ENCODE measurements around the gene SYNJ1.
"Not testable (repeated sequence)": the region's sequence is repeated elsewhere in the genome, so short reads cannot be mapped to it uniquely, and the experiment has no call there.

SYNJ1 gene

GRCh38 chr21:32611471-32611997 lies 116.3 kb downstream of the SYNJ1 start:
- DNase-seq: no peak

DNA sequence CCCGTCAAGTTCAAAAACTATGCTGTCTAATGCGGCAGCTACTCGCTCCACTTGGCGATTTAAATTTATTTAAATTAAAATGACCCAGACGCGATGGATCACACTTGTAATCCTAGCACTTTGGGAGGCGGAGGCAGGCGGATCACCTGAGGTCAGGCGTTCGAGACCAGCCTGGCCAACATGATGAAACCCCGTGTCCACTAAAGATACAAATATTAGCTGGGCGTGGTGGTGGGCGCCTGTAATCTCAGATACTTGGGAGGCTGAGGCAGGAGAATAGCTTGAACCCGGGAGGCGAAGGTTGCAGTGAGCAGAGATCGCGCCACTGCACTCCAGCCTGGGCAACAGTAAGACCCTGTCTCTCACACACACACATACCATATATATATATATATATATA lies 116.9 kb downstream of the SYNJ1 start:
- DNase-seq: not testable (repeated sequence)

- DNase-seq: no peak
Measured at GRCh38 chr21:32608851-32609250, 119.0 kb downstream of the SYNJ1 start.

DNA sequence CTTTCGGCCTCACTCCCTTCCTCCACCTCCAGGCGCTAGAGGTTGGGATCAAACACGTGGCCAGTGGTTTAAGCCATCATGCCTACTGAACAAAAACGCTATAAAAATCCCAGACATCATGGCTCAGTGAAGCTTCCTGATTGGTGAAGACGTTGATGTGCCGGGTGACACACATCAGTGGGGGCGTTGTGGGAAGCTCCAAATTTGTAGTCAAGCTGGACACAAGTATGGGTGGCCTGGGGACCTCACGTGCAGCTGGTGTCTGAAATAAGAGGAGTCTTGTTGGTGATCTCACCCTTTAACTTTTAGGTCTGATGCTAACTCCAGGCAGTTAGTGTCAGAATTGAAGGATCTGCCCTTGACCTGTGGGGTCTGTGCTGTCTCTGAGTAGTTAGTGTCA lies 122.3 kb downstream of the SYNJ1 start:
- DNase-seq: no peak

GRCh38 chr21:32604464-32604863 lies 123.3 kb downstream of the SYNJ1 start:
- no peak for DNase-seq

- no peak for DNase-seq
Measured at GRCh38 chr21:32603131-32603530, 124.7 kb downstream of the SYNJ1 start.

DNA sequence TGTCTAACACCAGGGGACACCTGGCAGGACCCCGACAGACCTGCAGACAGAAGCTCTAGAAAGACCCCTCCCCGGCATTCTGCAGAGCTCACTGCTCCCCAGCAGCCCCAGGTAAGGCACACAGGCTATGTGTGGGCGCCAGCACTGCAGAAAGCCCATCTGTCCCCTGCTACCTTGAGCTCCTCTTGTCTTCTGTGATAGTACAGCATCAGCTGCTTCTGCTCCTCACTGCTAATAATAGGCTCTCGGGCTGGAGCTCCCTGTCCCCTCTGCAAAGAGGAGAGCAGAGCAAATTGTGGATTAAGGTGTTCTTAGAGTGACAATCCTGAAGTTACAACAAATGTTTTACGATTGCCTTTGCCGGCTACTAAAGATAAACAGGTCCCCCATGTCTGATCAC lies 125.7 kb downstream of the SYNJ1 start:
- DNase-seq: no peak

- no peak for DNase-seq
Measured at GRCh38 chr21:32599526-32599925, 128.3 kb downstream of the SYNJ1 start.

- no peak for DNase-seq
Measured at GRCh38 chr21:32599091-32599490, 128.7 kb downstream of the SYNJ1 start.

DNA sequence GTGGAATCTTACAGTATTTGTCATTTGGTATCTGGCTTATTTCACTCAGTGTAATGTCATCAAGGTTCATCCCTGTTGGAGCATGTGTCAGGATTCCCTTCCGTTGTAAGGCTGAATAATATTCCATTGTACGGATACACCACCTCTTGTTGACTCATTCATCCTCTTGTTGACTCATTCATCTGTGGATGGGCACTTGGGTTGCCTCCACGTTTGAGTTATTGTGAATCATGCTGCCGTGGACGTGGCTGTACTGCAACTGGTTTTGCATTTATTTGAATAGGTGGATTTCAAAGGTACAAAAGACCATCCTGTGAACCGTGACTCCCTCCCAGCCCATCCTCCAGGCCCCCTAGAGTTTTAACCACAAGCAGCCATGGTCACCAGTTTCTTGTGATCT lies 130.6 kb downstream of the SYNJ1 start:
- no peak for DNase-seq

- DNase-seq: no peak
Measured at GRCh38 chr21:32595431-32595830, 132.4 kb downstream of the SYNJ1 start.

DNA sequence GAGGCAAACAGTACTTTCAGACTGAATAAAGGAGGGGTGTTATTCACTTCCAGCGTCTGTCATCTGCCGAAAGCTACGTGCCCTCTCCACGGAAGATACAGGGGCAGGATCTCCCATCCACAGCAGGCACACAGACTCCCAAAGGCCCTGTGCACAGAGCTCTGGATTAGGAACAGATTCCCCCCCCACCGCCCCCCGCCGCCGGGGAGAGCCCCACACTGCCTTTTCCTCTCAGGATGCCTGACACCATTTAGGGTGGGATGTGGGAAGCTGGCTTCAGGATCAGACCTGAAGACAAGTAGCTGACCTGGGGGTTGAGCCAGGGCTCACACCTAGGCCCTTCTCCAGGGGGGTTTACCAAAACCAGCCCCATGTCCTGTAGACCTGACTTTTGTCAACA lies 134.1 kb downstream of the SYNJ1 start:
- no peak for DNase-seq

DNA sequence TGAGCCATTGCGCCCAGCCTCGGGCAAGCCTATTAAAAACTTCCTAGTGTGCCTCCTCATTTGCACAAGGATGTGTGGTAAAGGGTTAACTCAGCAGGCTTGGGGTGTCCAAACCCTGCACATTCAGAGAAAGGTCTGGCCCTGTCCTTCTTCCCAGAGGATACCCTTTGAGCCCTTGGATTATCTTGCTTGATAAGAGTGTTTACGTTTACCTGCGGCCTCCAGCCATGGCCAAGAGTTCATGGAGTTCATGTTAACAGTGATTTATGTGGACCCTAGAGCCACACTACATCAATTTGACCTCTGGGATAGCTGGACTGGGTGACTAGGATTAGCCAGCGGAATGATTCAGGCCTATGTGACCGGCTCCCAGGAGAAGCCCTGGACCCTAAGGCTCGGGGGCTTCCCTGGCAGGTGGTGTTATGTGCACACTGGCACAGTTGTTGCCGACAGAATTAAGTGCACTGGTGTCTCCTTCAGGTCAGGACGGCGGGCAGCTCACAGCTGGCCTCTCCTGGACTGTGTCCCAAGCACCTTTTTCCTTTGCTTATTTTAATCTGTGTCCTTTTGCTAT lies 134.8 kb downstream of the SYNJ1 start:
- DNase-seq: no peak

DNA sequence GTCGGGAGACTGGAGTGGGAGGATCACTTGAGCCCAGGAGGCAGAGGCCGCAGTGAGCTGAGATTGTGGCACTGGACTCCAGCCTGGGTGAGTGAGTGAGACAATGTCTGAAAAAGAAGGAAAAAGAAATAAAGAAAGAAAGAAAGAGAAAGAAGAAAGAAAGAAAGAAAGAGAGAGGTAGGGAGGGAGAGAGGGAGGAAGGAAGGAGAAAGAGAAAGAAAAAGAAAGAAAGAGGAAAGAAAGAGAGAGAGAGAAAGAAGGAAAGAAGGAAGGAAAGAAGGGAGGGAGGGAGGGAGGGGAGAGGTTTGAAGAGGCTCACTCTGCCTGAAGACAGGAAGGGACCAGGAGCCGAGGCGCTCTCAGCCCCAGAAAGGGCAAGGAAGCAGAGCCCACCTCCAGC lies 137.7 kb downstream of the SYNJ1 start:
- no peak for DNase-seq

DNA sequence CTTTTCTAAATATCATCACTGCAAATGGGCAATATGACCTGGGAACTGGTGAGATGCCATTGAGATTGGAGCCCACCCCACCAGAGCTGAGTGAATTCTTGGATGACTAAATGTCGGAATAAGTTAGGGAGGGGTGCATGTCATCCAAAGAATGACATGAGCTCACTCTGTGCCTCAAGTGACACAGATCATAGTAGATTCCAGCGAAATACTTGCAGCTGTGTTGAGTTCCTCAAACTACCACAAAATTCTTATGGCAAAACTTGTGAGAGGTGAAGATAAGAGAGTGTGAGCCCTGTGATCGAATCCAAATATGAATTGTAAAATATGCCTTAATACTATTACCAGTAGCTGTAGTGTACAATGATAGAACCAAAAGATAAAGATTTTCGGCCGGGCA lies 140.2 kb downstream of the SYNJ1 start:
- DNase-seq: no peak

- DNase-seq: no peak
Measured at GRCh38 chr21:32587120-32587519, 140.7 kb downstream of the SYNJ1 start.

- no peak for DNase-seq
Measured at GRCh38 chr21:32585970-32586369, 141.8 kb downstream of the SYNJ1 start.

- no peak for DNase-seq
Measured at GRCh38 chr21:32585042-32585710, 142.6 kb downstream of the SYNJ1 start, which contains the start of gene TCP10L. TCP10L (minus strand) TSS chr21:32585523; CDS start chr21:32584304, 1,219 bp downstream.

GRCh38 chr21:32584472-32584871 lies 143.3 kb downstream of the SYNJ1 start:
- DNase-seq: no peak

DNA sequence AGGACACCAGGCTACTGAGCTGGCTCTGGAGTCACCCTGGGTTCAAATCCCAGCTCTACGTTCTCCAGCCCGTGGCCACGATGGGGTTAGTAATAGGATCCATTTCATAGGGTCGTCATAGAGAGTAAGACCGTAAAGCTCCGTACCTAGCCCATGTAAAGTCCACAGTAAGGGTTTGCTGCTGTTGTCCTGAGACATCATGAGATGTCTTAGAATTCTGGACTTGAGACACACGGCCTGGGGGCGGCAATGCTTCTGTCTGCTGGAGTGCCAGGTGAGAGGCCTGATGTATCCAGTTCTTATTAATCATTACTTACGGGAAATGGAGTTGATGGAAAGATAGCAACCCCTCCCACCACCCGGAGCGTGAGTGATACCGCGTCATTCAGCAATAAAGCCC lies 146.1 kb downstream of the SYNJ1 start:
- no peak for DNase-seq

GRCh38 chr21:32580949-32581348 lies 146.9 kb downstream of the SYNJ1 start:
- no peak for DNase-seq
